Panc1 (cell line): ENCODE data around the gene DNAJC2.
"Not testable (repeated sequence)": the region's sequence is repeated elsewhere in the genome, so short reads cannot be mapped to it uniquely, and the experiment has no call there.

Source experiments
- CTCF ChIP-seq: fragments of 450-650 bp; IDR thresholded peaks from 2 replicates; pipeline ENCODE4 v1.5.1; 2017; ENCODE audit warnings: mild to moderate bottlenecking
- REST ChIP-seq, 2 experiments: IDR thresholded peaks; 2 replicates each; pipeline ENCODE4 v1.6.1; 2011 to 2012; ENCODE audit warnings: low read depth in 2 of 2, control low read depth in 1 of 2, low read length in 1 of 2, mild to moderate bottlenecking in 1 of 2, moderate library complexity in 1 of 2; ENCODE audit not compliant: insufficient read depth in 1 of 2
- SIN3A ChIP-seq: IDR thresholded peaks from 2 replicates; pipeline ENCODE4 v1.6.1; 2012; ENCODE audit warnings: low read depth, mild to moderate bottlenecking, low read length, moderate library complexity, borderline replicate concordance; ENCODE audit not compliant: insufficient read depth

- not testable (repeated sequence) for TF ChIP-seq REST (IDR thresholded peaks at IDR 0.05; ENCODE audit: insufficient read depth in 1 of 2, low read depth in 2 of 2, low read length in 1 of 2); CTCF; SIN3A
These were observed 80.5 kb downstream of the DNAJC2 start for GRCh38 chr7:103264054-103264453.
